HepG2 (cell line): ENCODE results near the gene CCL17. TPM values are rescaled to one million over a fixed set of nuclear protein-coding genes. Genes with fewer than 3 reads are reported as not detected.
A peak's percentile ranks its signal among the peaks of the same experiment; 100 is the strongest.

ENCODE experiments used
- CREB1 ChIP-seq, 2 experiments: fragments of 450-650 bp in 1 of 2; IDR thresholded peaks; 2 replicates each; pipeline ENCODE4 v1.6.1; 2016 to 2017; ENCODE audit warnings: control low read depth in 1 of 2, mild to moderate bottlenecking in 1 of 2, missing compliant biosample characterization in 1 of 2, missing genetic modification characterization in 1 of 2
- DR1 ChIP-seq: sonication (generic); formaldehyde crosslinking; IDR thresholded peaks from 2 replicates; pipeline ENCODE4 v1.8.0; 2021; ENCODE audit warnings: mild to moderate bottlenecking, missing genetic modification reagents, inconsistent platforms
- HNRNPUL1 ChIP-seq: fragments of 200-400 bp; formaldehyde crosslinking; IDR thresholded peaks from 2 replicates; pipeline ENCODE4 v1.6.1; 2017; ENCODE audit warnings: low read depth, mild to moderate bottlenecking, low read length, moderate library complexity
- JDP2 ChIP-seq: sonication (generic); formaldehyde crosslinking; IDR thresholded peaks from 2 replicates; pipeline ENCODE4 v1.8.1; 2022; ENCODE audit warnings: missing genetic modification reagents, borderline replicate concordance
- MAFK ChIP-seq, 2 experiments: IDR thresholded peaks in 1 of 2; conservative IDR thresholded peaks in 1 of 2; 2 replicates each; pipeline ENCODE4 v1.6.1; 2011; ENCODE audit warnings: improper control_type of control experiment in 2 of 2, low read length in 2 of 2
- NFIC ChIP-seq: IDR thresholded peaks from 2 replicates; pipeline ENCODE4 v1.6.1; 2012; ENCODE audit warnings: mild to moderate bottlenecking, low read length, inconsistent platforms
- NFKBIZ ChIP-seq: IDR thresholded peaks from 2 replicates; pipeline ENCODE4 v1.6.1; 2018; ENCODE audit warnings: missing genetic modification reagents, missing compliant biosample characterization
- PBX3 ChIP-seq: sonication (generic); formaldehyde crosslinking; IDR thresholded peaks from 2 replicates; pipeline ENCODE4 v1.8.1; 2023; ENCODE audit warnings: missing genetic modification reagents, inconsistent platforms, borderline replicate concordance
- PRDM4 ChIP-seq: sonication (generic); formaldehyde crosslinking; IDR thresholded peaks from 2 replicates; pipeline ENCODE4 v1.9.0; 2021; ENCODE audit warnings: missing genetic modification reagents, borderline replicate concordance
- SMARCE1 ChIP-seq: fragments of 450-650 bp; IDR thresholded peaks from 2 replicates; pipeline ENCODE4 v1.6.1; 2017; ENCODE audit warnings: borderline replicate concordance
- TCF12 ChIP-seq, 2 experiments: fragments of 450-650 bp in 1 of 2; sonication (generic) in 1 of 2; formaldehyde crosslinking in 1 of 2; IDR thresholded peaks; 2 replicates each; pipeline versions ENCODE4 v1.6.1 to v1.8.0; 2017 to 2022; ENCODE audit warnings: antibody characterized with exemption in 1 of 2, mild to moderate bottlenecking in 1 of 2, missing genetic modification reagents in 1 of 2, moderate library complexity in 1 of 2
- ZBTB14 ChIP-seq: sonication (generic); formaldehyde crosslinking; IDR thresholded peaks from 2 replicates; pipeline ENCODE4 v1.4.0; 2020; ENCODE audit warnings: missing genetic modification reagents
- ZBTB34 ChIP-seq: sonication (generic); formaldehyde crosslinking; IDR thresholded peaks from 2 replicates; pipeline ENCODE4 v1.8.0; 2022; ENCODE audit warnings: mild to moderate bottlenecking, missing genetic modification reagents
- ZNF17 ChIP-seq: sonication (generic); formaldehyde crosslinking; IDR thresholded peaks from 2 replicates; pipeline ENCODE4 v1.5.0; 2020; ENCODE audit warnings: mild to moderate bottlenecking, missing genetic modification reagents
- ZNF30 ChIP-seq: sonication (generic); formaldehyde crosslinking; IDR thresholded peaks from 2 replicates; pipeline ENCODE4 v1.5.0; 2020; ENCODE audit warnings: mild to moderate bottlenecking, missing genetic modification reagents
- ZNF530 ChIP-seq: sonication (generic); formaldehyde crosslinking; IDR thresholded peaks from 2 replicates; pipeline ENCODE4 v1.5.0; 2020; ENCODE audit warnings: low read depth, mild to moderate bottlenecking, missing genetic modification reagents
- ZNF580 ChIP-seq: IDR thresholded peaks from 2 replicates; pipeline ENCODE4 v1.6.1; 2016; ENCODE audit warnings: low read depth, borderline replicate concordance
- ZNF597 ChIP-seq: sonication (generic); formaldehyde crosslinking; IDR thresholded peaks from 2 replicates; pipeline ENCODE4 v1.5.0; 2020; ENCODE audit warnings: missing genetic modification reagents
- ZNF777 ChIP-seq: sonication (generic); formaldehyde crosslinking; IDR thresholded peaks from 2 replicates; pipeline ENCODE4 v1.4.0; 2020; ENCODE audit warnings: missing genetic modification reagents
- polyA plus RNA-seq, 8 experiments: library from polyadenylated mRNA; depleted of rRNA in 3 of 8; stranded (reverse) in 7 of 8; unstranded in 1 of 8; fragments of >200 nt; fragmentation: Illumina TruSeq in 4 of 8; extraction: Trizol in 4 of 8; gene quantifications; 2 replicates each; pipeline versions ENCODE4 v1.2.1 to v1.2.3, GENCODE V29; 2011 to 2016; ENCODE audit warnings: low read depth in 4 of 8, missing spikeins in 1 of 8, mixed read lengths in 1 of 8; ENCODE audit not compliant: insufficient read depth in 1 of 8
- total RNA-seq, 5 experiments: library from RNA; depleted of rRNA; stranded (reverse); fragments of >200 nt; fragmentation: Illumina TruSeq; extraction: Trizol; gene quantifications; 2 replicates each; pipeline ENCODE4 v1.2.3, GENCODE V29; 2016; ENCODE audit warnings: low read depth in 1 of 5

The CCL17 gene
- total and polyA plus RNA-seq, 2 of the 13 experiments (the other 11 are each of a cell fraction or from before 2014, with no cell fraction given): not detected

- TF ChIP-seq ZNF597 (CRISPR knock-in tag): no peak
- peak; percentile 76 for TF ChIP-seq NFKBIZ (CRISPR knock-in tag)
- no peak for TF ChIP-seq MAFK (conservative IDR thresholded peaks at IDR 0.05 in 1 of 2, IDR thresholded peaks at IDR 0.05 in 1 of 2; ENCODE audit: low read length in 2 of 2)
- no peak for TF ChIP-seq HNRNPUL1
- TF ChIP-seq JDP2: 0 out of 2 replicates have a peak, but pooled peaks have one; percentile 21
- TF ChIP-seq TCF12 (IDR thresholded peaks at IDR 0.05): no peak
- TF ChIP-seq TCF12 (CRISPR knock-in tag; IDR thresholded peaks at IDR 0.05): peak; percentile 84
- TF ChIP-seq ZBTB14 (CRISPR knock-in tag): peak; percentile 64; the same call in 1 of the 2 replicates
- peak; percentile 80; the same call in 1 of the 2 replicates for TF ChIP-seq ZNF17 (CRISPR knock-in tag)
- 0 out of 2 replicates have a peak, but pooled peaks have one; percentile 4 for TF ChIP-seq PBX3
- peak; percentile 88 for TF ChIP-seq ZNF580 (CRISPR knock-in tag)
- no peak for TF ChIP-seq PRDM4 (CRISPR knock-in tag)
- TF ChIP-seq ZNF530: no peak
- peak; percentile 91 for TF ChIP-seq CREB1 (IDR thresholded peaks at IDR 0.05)
- peak; percentile 93 for TF ChIP-seq CREB1 (CRISPR knock-in tag; IDR thresholded peaks at IDR 0.05)
- no peak; the same call in 1 of the 2 replicates for TF ChIP-seq ZBTB34 (CRISPR knock-in tag)
- peak; percentile 85; the same call in 1 of the 2 replicates for TF ChIP-seq DR1
- no peak for TF ChIP-seq NFIC
- TF ChIP-seq ZNF30 (CRISPR knock-in tag): no peak
- TF ChIP-seq ZNF777 (CRISPR knock-in tag): peak; percentile 88
- TF ChIP-seq SMARCE1: no peak
Observed at GRCh38 chr16:57447186-57447962, 42.8 kb downstream of the CCL17 start, which contains the start of the genes CIAPIN1 and COQ9 (continued).
